COLO829 (cell line): ENCODE data around the gene RERG.
"Not testable (repeated sequence)": the region's sequence is repeated elsewhere in the genome, so short reads cannot be mapped to it uniquely, and the experiment has no call there.

ENCODE experiments used
- DNase-seq: peaks from one replicate; pipeline ENCODE4 v3.0.0; 2012; ENCODE audit warnings: low spot score

RERG gene

GRCh38 chr12:15143467-15143866 lies 77.8 kb downstream of the RERG start:
- DNase-seq, result no peak

- no peak for DNase-seq
Measured at GRCh38 chr12:15142711-15143110, 78.5 kb downstream of the RERG start.

- no peak for DNase-seq
Measured at GRCh38 chr12:15131431-15131830, 89.8 kb downstream of the RERG start.

GRCh38 chr12:15130541-15130940 lies 90.7 kb downstream of the RERG start:
- DNase-seq, result no peak

- no peak for DNase-seq
Measured at GRCh38 chr12:15123401-15123800, 97.8 kb downstream of the RERG start.

- DNase-seq, result no peak
Measured at GRCh38 chr12:15122344-15122743, 98.9 kb downstream of the RERG start.

GRCh38 chr12:15118955-15119354 lies 102.3 kb downstream of the RERG start:
- DNase-seq, result no peak

GRCh38 chr12:15116983-15117382 lies 104.2 kb downstream of the RERG start:
- DNase-seq, result no peak

GRCh38 chr12:15116086-15116485 lies 105.1 kb downstream of the RERG start:
- no peak for DNase-seq

- DNase-seq, result no peak
Measured at GRCh38 chr12:15115434-15115833, 105.8 kb downstream of the RERG start.

GRCh38 chr12:15114501-15114900 lies 106.7 kb downstream of the RERG start:
- no peak for DNase-seq

GRCh38 chr12:15092826-15093225 lies 128.4 kb downstream of the RERG start:
- no peak for DNase-seq

GRCh38 chr12:15090441-15090840 lies 130.8 kb downstream of the RERG start:
- DNase-seq, result no peak

- no peak for DNase-seq
Measured at GRCh38 chr12:15088105-15088504, 133.1 kb downstream of the RERG start.

- DNase-seq, result not testable (repeated sequence)
Measured at GRCh38 chr12:15077751-15078150, 143.5 kb downstream of the RERG start.

GRCh38 chr12:15074351-15074750 lies 146.9 kb downstream of the RERG start:
- DNase-seq, result peak; percentile 11

- no peak for DNase-seq
Measured at GRCh38 chr12:15059123-15059522, 162.1 kb downstream of the RERG start.
